ENCODE measurements around the gene SOX8. TPM values are rescaled to one million over a fixed set of nuclear protein-coding genes. Genes with fewer than 3 reads are reported as not detected.

Gene SOX8
- polyA plus RNA-seq, 1 experiment, result 0.04 TPM

- Histone ChIP-seq H3K4me3 (ENCODE audit: low read depth, low read length) (no peak overlapping the region), H3K36me3 (ENCODE audit: control insufficient read depth, insufficient read depth, low read length) (peaks cover 4% of the 10 kb centered on the region), H3K27me3 (ENCODE audit: control insufficient read depth, insufficient read depth, low read length) (no peaks in the 10 kb centered on the region)
- no peak for DNase-seq (ENCODE audit: low read depth)
- CTCF ChIA-PET, result no interaction called here
- POLR2A ChIA-PET, result no interaction called here
- no peak for TF ChIP-seq CTCF (IDR thresholded peaks at IDR 0.05; ENCODE audit: insufficient read depth, low read depth, low read length)
Observed at GRCh38 chr16:937311-937710, 44.3 kb upstream of the SOX8 start.

GRCh38 chr16:937723-938122 lies 43.8 kb upstream of the SOX8 start:
- no peak for TF ChIP-seq CTCF (IDR thresholded peaks at IDR 0.05; ENCODE audit: insufficient read depth, low read depth, low read length)
- H3K4me3 ChIP-seq (ENCODE audit: low read depth, low read length), result no peak overlapping the region
- no peaks in the 10 kb centered on the region for H3K27me3 ChIP-seq (ENCODE audit: control insufficient read depth, insufficient read depth, low read length)
- CTCF ChIA-PET, result no interaction called here
- POLR2A ChIA-PET, result no interaction called here
- H3K36me3 ChIP-seq (ENCODE audit: control insufficient read depth, insufficient read depth, low read length), result peaks cover 4% of the 10 kb centered on the region
- DNase-seq (ENCODE audit: low read depth), result no peak

- ChIA-PET CTCF (no interaction called here), POLR2A (no interaction called here)
- no peak for DNase-seq (ENCODE audit: low read depth)
- Histone ChIP-seq H3K4me3 (ENCODE audit: low read depth, low read length) (no peak overlapping the region), H3K27me3 (ENCODE audit: control insufficient read depth, insufficient read depth, low read length) (no peaks in the 10 kb centered on the region), H3K36me3 (ENCODE audit: control insufficient read depth, insufficient read depth, low read length) (peaks cover 4% of the 10 kb centered on the region)
- TF ChIP-seq CTCF (IDR thresholded peaks at IDR 0.05; ENCODE audit: insufficient read depth, low read depth, low read length), result no peak
Observed at GRCh38 chr16:938136-938535, 43.4 kb upstream of the SOX8 start.

- no peak overlapping the region for H3K4me3 ChIP-seq (ENCODE audit: low read depth, low read length)
- TF ChIP-seq CTCF (IDR thresholded peaks at IDR 0.05; ENCODE audit: insufficient read depth, low read depth, low read length), result no peak
- ChIA-PET POLR2A (no interaction called here), CTCF (no interaction called here)
- peaks cover 1% of the 10 kb centered on the region for H3K36me3 ChIP-seq (ENCODE audit: control insufficient read depth, insufficient read depth, low read length)
- DNase-seq (ENCODE audit: low read depth), result no peak
- no peaks in the 10 kb centered on the region for H3K27me3 ChIP-seq (ENCODE audit: control insufficient read depth, insufficient read depth, low read length)
Observed at GRCh38 chr16:938752-939151, 42.8 kb upstream of the SOX8 start.

- Histone ChIP-seq H3K36me3 (ENCODE audit: control insufficient read depth, insufficient read depth, low read length) (no peaks in the 10 kb centered on the region; the same call in 1 of the 2 replicates), H3K27me3 (ENCODE audit: control insufficient read depth, insufficient read depth, low read length) (no peaks in the 10 kb centered on the region), H3K4me3 (ENCODE audit: low read depth, low read length) (no peak overlapping the region)
- no peak for TF ChIP-seq CTCF (IDR thresholded peaks at IDR 0.05; ENCODE audit: insufficient read depth, low read depth, low read length)
- CTCF ChIA-PET, result no interaction called here
- no peak for DNase-seq (ENCODE audit: low read depth)
- POLR2A ChIA-PET, result no interaction called here
Observed at GRCh38 chr16:939311-939710, 42.3 kb upstream of the SOX8 start.
